ENCODE measurements around the gene C20orf144. TPM values are rescaled to one million over a fixed set of nuclear protein-coding genes. Genes with fewer than 3 reads are reported as not detected.

Gene C20orf144
- total and polyA plus RNA-seq, 7 donors: 0.12 to 0.66 TPM; not detected in 5

DNA sequence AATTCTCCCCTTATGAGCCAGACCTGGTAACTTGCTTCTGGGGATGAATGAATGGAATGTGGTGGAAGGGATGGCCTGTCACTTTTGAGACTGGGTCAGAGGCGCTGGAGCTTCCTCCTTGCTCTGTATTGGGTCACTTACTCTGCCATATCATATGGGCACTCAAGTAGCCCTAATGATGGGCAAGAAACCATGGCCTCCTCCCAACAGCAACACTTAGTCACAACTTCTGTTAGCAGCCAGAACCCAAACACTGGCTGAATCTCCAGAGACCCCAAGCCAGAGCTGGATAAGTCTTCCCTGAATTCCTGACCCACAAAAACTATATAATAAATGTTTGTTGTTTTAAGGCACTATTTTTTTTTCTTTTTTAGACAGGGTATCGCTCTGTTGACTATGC lies 18.6 kb downstream of the C20orf144 start:
- Histone ChIP-seq H3K4me3 (no peak overlapping the region), H3K27me3 (no peaks in the 10 kb centered on the region), H3K36me3 (no peaks in the 10 kb centered on the region), H3K27ac (no peak overlapping the region), H3K9me3 (no peaks in the 10 kb centered on the region), H3K4me1 (peaks cover 0 to 21% (median 19%) of the 10 kb centered on the region in 4 donors)
- no peak for DNase-seq
- WGBS, 2 donors: 95 to 97% methylated on average over 2 of the region's 2 CpGs
- TF ChIP-seq EP300 (IDR thresholded peaks at IDR 0.05) (no peak), POLR2AphosphoS5 (IDR thresholded peaks at IDR 0.05) (no peak), POLR2A (IDR thresholded peaks at IDR 0.05) (no peak)
- TF ChIP-seq, protein P1, sequence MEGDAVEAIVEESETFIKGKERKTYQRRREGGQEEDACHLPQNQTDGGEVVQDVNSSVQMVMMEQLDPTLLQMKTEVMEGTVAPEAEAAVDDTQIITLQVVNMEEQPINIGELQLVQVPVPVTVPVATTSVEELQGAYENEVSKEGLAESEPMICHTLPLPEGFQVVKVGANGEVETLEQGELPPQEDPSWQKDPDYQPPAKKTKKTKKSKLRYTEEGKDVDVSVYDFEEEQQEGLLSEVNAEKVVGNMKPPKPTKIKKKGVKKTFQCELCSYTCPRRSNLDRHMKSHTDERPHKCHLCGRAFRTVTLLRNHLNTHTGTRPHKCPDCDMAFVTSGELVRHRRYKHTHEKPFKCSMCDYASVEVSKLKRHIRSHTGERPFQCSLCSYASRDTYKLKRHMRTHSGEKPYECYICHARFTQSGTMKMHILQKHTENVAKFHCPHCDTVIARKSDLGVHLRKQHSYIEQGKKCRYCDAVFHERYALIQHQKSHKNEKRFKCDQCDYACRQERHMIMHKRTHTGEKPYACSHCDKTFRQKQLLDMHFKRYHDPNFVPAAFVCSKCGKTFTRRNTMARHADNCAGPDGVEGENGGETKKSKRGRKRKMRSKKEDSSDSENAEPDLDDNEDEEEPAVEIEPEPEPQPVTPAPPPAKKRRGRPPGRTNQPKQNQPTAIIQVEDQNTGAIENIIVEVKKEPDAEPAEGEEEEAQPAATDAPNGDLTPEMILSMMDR (IDR thresholded peaks at IDR 0.05): no peak
- intact Hi-C loops (cut with DNase I): no loop called here

DNA sequence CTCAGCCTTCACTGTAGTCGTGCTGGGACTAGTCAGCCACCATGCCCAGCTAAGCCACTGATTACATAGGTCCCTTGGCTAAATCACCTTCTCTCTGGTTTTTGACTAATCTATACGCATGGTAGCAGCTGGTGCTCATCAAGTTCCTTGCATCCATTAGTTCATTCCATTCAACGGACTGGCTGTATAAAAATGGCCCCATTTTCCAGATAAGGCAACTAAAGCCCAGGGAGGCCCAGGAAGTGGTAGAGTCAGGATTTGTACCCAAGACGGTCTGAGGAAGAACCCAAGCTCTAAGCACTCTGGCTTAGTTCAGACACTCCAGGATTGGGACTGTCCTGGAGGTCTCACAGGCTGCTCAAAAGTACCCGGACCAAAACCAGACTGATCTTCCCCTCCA lies 19.2 kb downstream of the C20orf144 start:
- H3K27ac ChIP-seq: no peak overlapping the region
- H3K36me3 ChIP-seq: no peaks in the 10 kb centered on the region
- H3K4me1 ChIP-seq: peaks cover 0 to 17% (median 15%) of the 10 kb centered on the region in 4 donors
- H3K4me3 ChIP-seq: no peak overlapping the region
- WGBS, 2 donors: 89 to 90% methylated on average over 5 of the region's 5 CpGs
- no peaks in the 10 kb centered on the region for H3K9me3 ChIP-seq
- DNase-seq: no peak
- no peaks in the 10 kb centered on the region for H3K27me3 ChIP-seq
- intact Hi-C loops (cut with DNase I): no loop called here
- TF ChIP-seq, protein P1 (IDR thresholded peaks at IDR 0.05): no peak
- TF ChIP-seq POLR2AphosphoS5 (IDR thresholded peaks at IDR 0.05) (no peak), POLR2A (IDR thresholded peaks at IDR 0.05) (no peak), EP300 (IDR thresholded peaks at IDR 0.05) (no peak)

DNA sequence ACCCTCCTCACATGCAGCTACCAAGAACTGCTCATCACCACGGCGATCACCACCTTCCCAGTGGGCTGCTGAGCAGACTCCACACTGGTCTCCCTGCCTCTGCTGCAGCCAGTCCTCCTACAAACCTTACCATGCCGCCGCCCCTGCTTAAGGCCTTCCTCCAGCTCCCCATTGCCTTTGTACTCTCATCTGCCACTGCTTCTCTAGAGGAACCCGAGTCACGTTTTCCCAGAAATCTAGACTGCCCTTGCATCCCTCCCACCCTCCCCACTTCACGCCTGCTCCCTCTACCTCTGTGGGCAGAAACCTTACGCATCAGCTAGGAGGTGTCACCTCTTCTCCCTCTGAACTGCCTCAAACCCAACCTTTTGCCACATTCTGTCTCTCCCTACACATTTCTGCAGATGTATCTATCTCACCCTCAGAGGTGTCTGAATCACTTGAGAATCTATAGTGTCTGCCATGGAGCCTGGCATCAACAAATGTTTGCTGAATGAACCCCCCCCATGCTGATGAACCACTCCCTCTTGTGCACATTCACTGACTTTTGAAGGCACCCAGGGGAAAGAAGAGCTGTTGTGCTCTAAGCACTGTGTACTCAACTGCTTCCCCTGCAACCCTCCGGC lies 19.7 kb downstream of the C20orf144 start:
- Histone ChIP-seq H3K9me3 (no peaks in the 10 kb centered on the region), H3K36me3 (no peaks in the 10 kb centered on the region), H3K4me1 (peaks cover 0 to 17% (median 14%) of the 10 kb centered on the region in 4 donors), H3K4me3 (no peak overlapping the region), H3K27me3 (no peaks in the 10 kb centered on the region), H3K27ac (no peak overlapping the region)
- intact Hi-C loops (cut with DNase I): no loop called here
- DNase-seq: no peak
- TF ChIP-seq POLR2A (IDR thresholded peaks at IDR 0.05) (no peak), EP300 (IDR thresholded peaks at IDR 0.05) (no peak), POLR2AphosphoS5 (IDR thresholded peaks at IDR 0.05) (no peak)
- TF ChIP-seq, protein P1 (IDR thresholded peaks at IDR 0.05): no peak
- 85 to 90% methylated on average over 9 of the region's 9 CpGs for WGBS, 2 donors

DNA sequence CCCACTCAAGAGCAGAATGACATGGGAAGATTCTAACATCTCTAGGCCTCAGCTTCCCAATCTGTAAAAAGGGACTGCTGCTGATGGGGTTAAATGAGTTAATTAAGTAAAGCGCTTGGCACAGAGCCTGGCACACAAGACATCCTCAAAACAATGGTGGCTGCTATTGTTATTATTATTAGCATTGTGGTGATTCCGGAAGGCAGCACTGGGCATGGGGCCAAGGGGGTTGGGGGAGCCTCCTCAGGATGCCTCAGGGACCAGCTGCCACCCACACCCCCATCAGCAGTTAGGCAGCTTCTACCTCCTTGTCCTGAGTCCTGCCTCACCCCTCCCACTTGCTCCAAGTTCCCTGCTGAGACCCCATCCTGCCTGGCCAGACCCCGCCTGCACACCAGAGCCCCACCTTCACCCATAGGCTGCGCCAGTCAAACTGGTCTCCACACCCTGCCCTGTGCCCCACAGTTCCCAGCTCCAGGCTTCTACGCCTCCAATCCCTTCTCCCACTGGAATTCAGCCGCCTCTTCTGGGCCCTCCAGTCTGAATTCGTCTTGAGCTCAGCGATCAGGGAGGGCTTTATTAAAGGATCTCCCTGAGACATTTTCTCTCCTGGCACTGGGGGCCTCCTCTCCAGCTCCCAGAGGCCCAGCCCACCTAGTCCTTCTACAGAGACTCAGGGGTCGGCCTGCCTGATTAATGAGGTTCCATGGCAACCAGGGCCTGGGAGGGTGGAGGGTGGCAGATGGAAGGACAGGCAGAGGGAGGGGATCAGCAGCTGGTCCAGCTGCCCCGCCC lies 22.6 kb downstream of the C20orf144 start:
- Histone ChIP-seq H3K4me3 (peak overlapping the region in 1 of 4 donors; percentile 51), H3K27ac (peak overlapping the region in 1 of 4 donors; percentile 34), H3K36me3 (no peaks in the 10 kb centered on the region), H3K9me3 (no peaks in the 10 kb centered on the region), H3K27me3 (no peaks in the 10 kb centered on the region), H3K4me1 (peaks cover 0 to 19% (median 15%) of the 10 kb centered on the region in 4 donors)
- intact Hi-C loops (cut with DNase I): loop anchor here (5.0 kb wide), 1 partner anchor 48 kb away; the partner anchor contains the start of gene ZNF341
- no peak for DNase-seq
- TF ChIP-seq POLR2AphosphoS5 (IDR thresholded peaks at IDR 0.05) (no peak), EP300 (IDR thresholded peaks at IDR 0.05) (no peak)
- whole genome bisulfite sequencing, 2 donors: 20 to 48% methylated on average over 10 of the region's 10 CpGs
